Measurements from ENCODE around the gene ZSCAN18.

The ZSCAN18 gene

GRCh38 chr19:58044886-58045285 lies 53.1 kb downstream of the ZSCAN18 start:
- DNase-seq (ENCODE audit: low read depth in 2 of 2) = no peak

- no peak for DNase-seq (ENCODE audit: low read depth in 2 of 2)
Observed at GRCh38 chr19:58044391-58044790, 53.6 kb downstream of the ZSCAN18 start.

- no peak for DNase-seq (ENCODE audit: low read depth in 2 of 2)
Observed at GRCh38 chr19:58042495-58043340, 55.3 kb downstream of the ZSCAN18 start.

GRCh38 chr19:58040751-58041525 lies 57.1 kb downstream of the ZSCAN18 start:
- no peak for DNase-seq (ENCODE audit: low read depth in 2 of 2)

GRCh38 chr19:58038688-58039204 lies 59.3 kb downstream of the ZSCAN18 start:
- no peak for DNase-seq (ENCODE audit: low read depth in 2 of 2)

- no peak for DNase-seq (ENCODE audit: low read depth in 2 of 2)
Observed at GRCh38 chr19:58037927-58038687, 59.9 kb downstream of the ZSCAN18 start.

- DNase-seq (ENCODE audit: low read depth in 2 of 2) = no peak
Observed at GRCh38 chr19:58035863-58036262, 62.2 kb downstream of the ZSCAN18 start.

GRCh38 chr19:58034477-58034793 lies 63.6 kb downstream of the ZSCAN18 start:
- DNase-seq (ENCODE audit: low read depth in 2 of 2) = no peak
